ENCODE measurements around the gene CDK5RAP1. TPM values are rescaled to one million over a fixed set of nuclear protein-coding genes. Genes with fewer than 3 reads are reported as not detected.
A peak's percentile ranks its signal among the peaks of the same experiment; 100 is the strongest.
"Not testable (repeated sequence)": the region's sequence is repeated elsewhere in the genome, so short reads cannot be mapped to it uniquely, and the experiment has no call there.

Gene CDK5RAP1
- total RNA-seq, 1 experiment from 2014 or later = 31.0 TPM

DNA sequence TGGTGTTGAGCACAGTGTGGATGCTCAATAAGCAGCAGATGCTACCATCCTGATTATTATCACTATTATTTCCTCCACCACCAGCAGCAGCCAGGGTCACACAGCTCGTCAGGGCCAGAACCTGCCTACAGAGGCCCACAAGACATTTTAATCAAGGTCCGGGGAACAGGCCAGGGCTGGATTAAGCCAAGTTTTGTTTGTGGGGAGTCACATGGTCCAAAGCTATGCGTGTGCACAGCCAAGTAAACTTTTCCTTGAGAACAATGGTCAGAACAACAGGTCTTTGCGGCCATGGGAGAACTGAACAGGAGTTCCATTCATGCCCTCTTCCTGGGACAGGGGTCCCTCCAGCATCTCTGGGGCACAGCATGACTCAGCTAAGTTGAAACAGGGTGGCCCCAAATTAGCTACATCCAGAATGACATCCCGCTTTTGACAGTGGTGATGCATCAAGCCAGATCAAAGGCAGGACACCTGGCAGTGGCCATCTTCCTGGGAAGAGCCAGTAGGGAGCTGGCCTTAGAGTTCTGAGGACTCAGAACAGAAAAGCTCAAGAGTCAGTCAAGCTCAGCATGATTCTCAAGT lies 30.6 kb upstream of the CDK5RAP1 start:
- DNase-seq (ENCODE audit: low read depth) = no peak
- in situ Hi-C loops (cut with HindIII; ENCODE audit: low pct_unique_long_range_greater_than_20kb, low sequenced_read_pairs) = no loop called here

DNA sequence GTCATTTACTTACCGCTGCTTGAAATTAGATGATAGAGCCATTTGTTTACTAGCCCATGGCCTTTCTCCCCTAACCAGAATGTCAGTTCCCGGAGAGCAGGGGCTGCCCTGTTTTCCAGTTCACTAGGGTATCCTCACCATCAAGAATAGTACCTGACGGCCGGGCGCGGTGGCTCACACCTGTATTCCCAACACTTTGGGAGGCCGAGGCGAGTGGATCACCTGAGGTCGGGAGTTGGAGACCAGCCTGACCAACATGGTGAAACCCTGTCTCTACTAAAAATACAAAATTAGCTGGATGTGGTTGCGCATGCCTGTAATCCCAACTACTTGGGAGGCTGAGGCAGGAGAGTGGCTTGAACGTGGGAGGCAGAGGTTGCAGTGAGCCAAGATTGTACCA lies 22.6 kb upstream of the CDK5RAP1 start:
- DNase-seq (ENCODE audit: low read depth); in situ Hi-C loops (cut with HindIII; ENCODE audit: low pct_unique_long_range_greater_than_20kb, low sequenced_read_pairs): not testable (repeated sequence)

- in situ Hi-C loops (cut with HindIII; ENCODE audit: low pct_unique_long_range_greater_than_20kb, low sequenced_read_pairs) = no loop called here
- peak; percentile 39 for DNase-seq (ENCODE audit: low read depth)
These were observed 22.0 kb upstream of the CDK5RAP1 start for GRCh38 chr20:33423141-33423834.

DNA sequence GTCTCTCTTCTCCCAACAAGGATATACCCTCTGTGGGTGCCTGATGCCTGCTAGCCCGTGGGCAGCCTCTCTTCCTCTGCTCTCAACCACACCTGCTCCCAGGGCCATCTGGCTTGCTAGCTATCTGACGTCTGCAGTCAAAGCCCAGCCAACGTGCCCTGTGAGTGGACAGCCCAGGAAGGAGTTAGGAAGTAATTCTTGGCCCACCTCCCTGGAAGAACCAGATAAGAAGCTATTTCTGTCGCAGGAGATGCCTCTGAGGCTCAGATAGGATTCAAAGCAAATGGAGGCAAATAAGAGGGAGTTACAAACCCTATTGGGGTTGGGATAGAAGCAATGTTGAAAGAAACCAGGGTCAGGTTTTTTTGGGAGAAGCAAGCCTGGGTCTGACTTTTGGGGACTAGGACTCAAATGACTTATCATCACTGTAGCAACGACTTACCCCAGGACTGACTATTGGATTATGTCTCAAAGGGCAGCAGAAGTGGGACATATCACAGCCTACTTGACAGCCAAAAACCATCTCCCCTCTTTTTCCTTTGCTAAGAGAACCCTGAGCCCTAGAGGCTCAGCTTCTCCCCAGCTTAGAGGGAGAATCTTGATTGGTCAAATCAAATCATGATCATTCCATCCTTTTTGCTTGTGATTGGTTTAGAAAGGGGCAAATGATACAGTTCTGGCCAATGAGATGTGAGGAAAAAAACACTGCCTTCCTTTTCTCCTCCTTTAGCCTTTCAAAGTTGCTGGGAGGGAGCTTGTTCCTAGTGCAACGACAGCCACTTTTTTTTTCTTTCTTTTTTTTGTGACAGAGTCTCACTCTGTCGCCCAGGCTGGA lies 18.0 kb upstream of the CDK5RAP1 start:
- in situ Hi-C loops (cut with HindIII; ENCODE audit: low pct_unique_long_range_greater_than_20kb, low sequenced_read_pairs) = no loop called here
- DNase-seq (ENCODE audit: low read depth) = no peak

DNA sequence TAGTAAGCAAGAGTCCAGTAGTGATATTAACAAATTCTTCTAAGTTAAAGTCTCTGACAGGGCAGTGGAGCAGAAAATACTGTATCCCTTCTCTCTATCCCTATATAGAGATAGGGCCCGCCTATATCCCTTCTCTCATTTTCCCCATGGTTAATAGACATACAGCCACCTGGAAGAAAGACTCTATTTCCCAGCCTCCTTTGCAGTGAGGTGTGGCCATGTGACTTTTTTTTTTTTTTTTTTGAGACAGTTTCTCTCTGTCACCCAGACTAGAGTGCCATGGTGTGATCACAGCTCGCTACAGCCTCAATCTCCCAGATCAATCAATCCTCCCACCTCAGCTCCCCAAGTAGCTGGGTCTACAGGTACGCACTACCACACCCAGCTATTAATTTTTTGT lies 16.7 kb upstream of the CDK5RAP1 start:
- in situ Hi-C loops (cut with HindIII; ENCODE audit: low pct_unique_long_range_greater_than_20kb, low sequenced_read_pairs) = no loop called here
- no peak for DNase-seq (ENCODE audit: low read depth)

DNA sequence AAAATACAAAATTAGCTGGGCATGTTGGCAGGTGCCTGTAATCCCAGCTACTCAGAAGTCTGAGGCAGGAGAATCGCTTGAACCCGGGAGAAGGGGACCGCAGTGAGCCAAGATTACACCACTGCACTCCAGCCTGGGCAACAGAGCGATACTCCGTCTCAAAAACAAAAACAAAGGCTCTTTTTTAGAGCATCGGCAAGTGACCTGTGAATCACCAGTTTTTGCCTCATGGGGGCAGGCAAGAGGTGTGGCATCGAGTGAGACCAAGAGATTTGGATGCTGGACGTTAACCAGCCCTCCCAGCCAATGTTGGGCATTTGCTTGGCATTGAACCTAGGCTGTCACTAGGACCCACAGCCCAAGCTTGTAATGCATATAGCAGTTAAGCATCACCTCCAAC lies 14.6 kb upstream of the CDK5RAP1 start:
- DNase-seq (ENCODE audit: low read depth) = no peak
- in situ Hi-C loops (cut with HindIII; ENCODE audit: low pct_unique_long_range_greater_than_20kb, low sequenced_read_pairs) = no loop called here

DNA sequence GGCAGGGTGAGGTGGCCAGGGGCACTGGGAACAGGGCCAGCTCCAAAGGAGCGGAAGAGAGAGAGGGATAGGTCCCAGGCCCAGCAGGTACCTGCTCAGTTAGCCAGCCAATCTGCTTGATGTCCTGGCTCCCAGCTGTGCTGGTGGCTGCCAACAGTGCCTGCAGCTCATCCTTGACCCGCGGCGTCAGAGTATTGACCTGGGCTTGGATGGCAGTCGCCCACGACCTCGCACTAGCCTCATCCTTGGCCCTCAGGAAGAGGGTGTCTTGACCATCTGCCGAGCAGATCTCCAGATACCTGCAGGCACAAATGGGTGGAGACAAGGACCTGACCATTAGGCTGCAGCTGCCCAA lies 11.1 kb upstream of the CDK5RAP1 start:
- in situ Hi-C loops (cut with HindIII; ENCODE audit: low pct_unique_long_range_greater_than_20kb, low sequenced_read_pairs) = no loop called here
- DNase-seq (ENCODE audit: low read depth) = no peak

GRCh38 chr20:33411711-33412483 lies 10.6 kb upstream of the CDK5RAP1 start:
- in situ Hi-C loops (cut with HindIII; ENCODE audit: low pct_unique_long_range_greater_than_20kb, low sequenced_read_pairs) = no loop called here
- DNase-seq (ENCODE audit: low read depth) = no peak

GRCh38 chr20:33411242-33411641 lies 9.9 kb upstream of the CDK5RAP1 start:
- in situ Hi-C loops (cut with HindIII; ENCODE audit: low pct_unique_long_range_greater_than_20kb, low sequenced_read_pairs) = no loop called here
- DNase-seq (ENCODE audit: low read depth) = no peak

DNA sequence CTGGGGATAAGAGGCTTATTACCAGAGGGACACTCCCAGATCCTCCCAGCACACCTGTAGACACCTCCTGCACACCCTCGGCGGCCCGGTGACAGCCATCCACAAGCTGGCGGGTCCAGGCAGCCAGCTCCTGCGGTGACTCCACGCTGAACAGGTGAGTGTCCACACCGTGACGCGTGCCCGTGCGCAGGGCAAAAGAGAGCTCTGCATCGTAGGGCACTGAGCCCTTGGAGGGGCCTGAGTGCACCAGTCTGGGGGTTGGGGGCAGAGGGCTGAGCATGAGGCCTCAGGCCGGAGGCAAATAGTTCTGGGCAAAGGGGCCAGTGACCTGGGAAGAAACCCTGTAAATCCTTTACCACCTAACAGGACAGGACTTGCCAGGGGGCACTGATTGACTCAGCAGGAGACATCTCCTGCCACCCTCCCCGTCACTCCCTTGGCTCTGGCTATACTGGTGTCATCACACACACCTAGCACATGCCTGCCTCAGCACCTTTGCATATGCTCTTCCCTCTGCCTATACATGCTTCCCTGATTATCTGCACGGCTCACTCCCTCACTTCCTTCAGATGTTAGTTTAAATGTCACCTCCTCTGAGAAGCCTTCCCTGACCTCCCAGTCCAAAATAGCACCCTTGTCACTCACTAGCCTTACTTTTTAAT lies 8.9 kb upstream of the CDK5RAP1 start:
- DNase-seq (ENCODE audit: low read depth) = no peak
- in situ Hi-C loops (cut with HindIII; ENCODE audit: low pct_unique_long_range_greater_than_20kb, low sequenced_read_pairs) = no loop called here

GRCh38 chr20:33408716-33409654 lies 7.7 kb upstream of the CDK5RAP1 start:
- in situ Hi-C loops (cut with HindIII; ENCODE audit: low pct_unique_long_range_greater_than_20kb, low sequenced_read_pairs) = no loop called here
- DNase-seq (ENCODE audit: low read depth) = no peak

- in situ Hi-C loops (cut with HindIII; ENCODE audit: low pct_unique_long_range_greater_than_20kb, low sequenced_read_pairs) = no loop called here
- no peak for DNase-seq (ENCODE audit: low read depth)
These were observed 7.0 kb upstream of the CDK5RAP1 start for GRCh38 chr20:33408313-33408712.

GRCh38 chr20:33407796-33408195 lies 6.5 kb upstream of the CDK5RAP1 start:
- in situ Hi-C loops (cut with HindIII; ENCODE audit: low pct_unique_long_range_greater_than_20kb, low sequenced_read_pairs) = no loop called here
- DNase-seq (ENCODE audit: low read depth) = no peak

DNA sequence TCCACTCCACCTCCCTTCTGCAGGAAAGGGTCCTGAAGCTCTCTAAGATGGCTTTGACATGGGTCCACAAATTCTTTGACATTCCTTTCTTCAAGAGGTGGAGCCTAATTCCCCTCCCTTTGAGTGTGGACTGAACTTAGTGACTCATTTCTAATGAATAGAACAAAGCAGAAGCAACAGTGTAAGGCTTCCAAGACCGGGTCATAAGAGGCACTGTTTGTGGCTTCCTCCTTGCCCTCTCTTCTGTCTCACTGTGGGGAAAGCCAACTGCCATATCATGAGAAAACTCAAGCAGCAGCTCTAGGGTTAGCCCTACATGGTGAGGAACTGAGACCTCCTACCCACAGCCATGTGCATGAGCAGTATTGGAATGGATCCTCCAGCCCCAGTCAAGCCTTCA lies 5.9 kb upstream of the CDK5RAP1 start:
- no peak for DNase-seq (ENCODE audit: low read depth)
- in situ Hi-C loops (cut with HindIII; ENCODE audit: low pct_unique_long_range_greater_than_20kb, low sequenced_read_pairs) = no loop called here

GRCh38 chr20:33404281-33404680 lies 3.0 kb upstream of the CDK5RAP1 start:
- no peak for DNase-seq (ENCODE audit: low read depth)
- in situ Hi-C loops (cut with HindIII; ENCODE audit: low pct_unique_long_range_greater_than_20kb, low sequenced_read_pairs) = no loop called here

DNA sequence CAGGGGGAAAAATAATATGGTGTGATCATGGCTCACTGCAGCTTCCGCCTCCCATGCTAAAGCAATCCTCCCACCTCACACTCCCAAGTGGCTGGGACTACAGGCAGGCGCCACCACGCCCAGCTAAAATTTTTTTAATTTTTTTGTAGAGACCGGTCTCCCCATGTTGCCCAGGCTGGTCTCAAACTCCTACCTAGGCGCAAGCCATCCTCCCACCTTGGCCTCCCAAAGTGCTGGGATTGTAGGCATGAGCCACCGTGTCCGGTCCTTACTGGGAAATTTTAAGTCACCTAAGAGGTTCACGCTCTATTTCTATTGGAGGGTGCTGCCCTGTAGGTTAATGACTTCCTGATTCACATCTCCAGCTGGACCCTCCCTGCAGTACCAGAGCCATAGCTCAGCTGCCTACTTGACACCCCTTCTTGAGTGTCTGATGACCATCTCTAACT lies 626 bp upstream of the CDK5RAP1 start:
- DNase-seq (ENCODE audit: low read depth) = no peak
- in situ Hi-C loops (cut with HindIII; ENCODE audit: low pct_unique_long_range_greater_than_20kb, low sequenced_read_pairs) = no loop called here

DNA sequence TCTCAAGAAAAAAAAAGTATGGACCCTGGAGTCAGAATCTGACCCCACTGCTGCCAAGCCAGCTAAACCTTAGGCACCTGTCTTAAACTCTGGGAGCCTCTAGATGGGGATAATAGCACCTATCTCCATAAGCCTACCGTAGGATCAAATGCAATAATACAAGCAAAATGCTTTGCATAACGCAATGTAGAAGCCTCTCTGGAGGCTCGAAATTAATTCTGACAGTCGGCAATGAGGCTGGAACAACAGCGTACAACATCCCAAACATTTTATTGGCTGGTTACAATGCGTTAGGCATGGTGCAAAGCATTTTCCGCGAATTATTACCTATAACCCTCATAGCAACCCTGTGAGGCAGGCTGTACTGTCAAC lies 521 bp downstream of the CDK5RAP1 start:
- in situ Hi-C loops (cut with HindIII; ENCODE audit: low pct_unique_long_range_greater_than_20kb, low sequenced_read_pairs) = no loop called here
- peak; percentile 40 for DNase-seq (ENCODE audit: low read depth)
